ENCODE data around the gene NRCAM.
"Not testable (repeated sequence)": the region's sequence is repeated elsewhere in the genome, so short reads cannot be mapped to it uniquely, and the experiment has no call there.

The NRCAM gene

GRCh38 chr7:108455998-108456677 is at the start of gene NRCAM:
TSS of gene NRCAM (minus strand) at chr7:108456436. CDS start at chr7:108240064, 216,372 bp downstream.
- no peak for DNase-seq

- not testable (repeated sequence) for DNase-seq
These were observed 48.3 kb upstream of the NRCAM start for GRCh38 chr7:108504576-108504975.

- no peak for DNase-seq
These were observed 47.1 kb upstream of the NRCAM start for GRCh38 chr7:108503112-108504026.

DNA sequence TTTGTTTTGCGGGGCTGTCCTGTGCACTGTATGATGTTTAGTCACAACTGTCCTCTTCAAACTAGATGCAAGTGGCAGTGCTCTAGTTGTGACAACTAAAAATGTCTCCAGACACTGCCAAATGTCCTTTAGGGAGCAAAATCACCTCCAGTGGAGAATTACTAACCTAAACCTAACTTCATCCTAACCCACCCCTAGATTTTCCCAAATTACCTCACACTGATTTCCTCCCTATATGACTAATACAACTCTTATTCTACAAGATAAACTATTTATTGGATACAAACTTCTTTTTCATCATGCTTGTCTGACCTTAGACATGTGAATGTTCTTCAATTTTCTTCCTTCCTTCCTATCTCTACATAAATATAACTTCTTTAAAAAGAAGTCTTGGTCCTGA is 43.3 kb upstream of the NRCAM start:
- no peak for DNase-seq

DNA sequence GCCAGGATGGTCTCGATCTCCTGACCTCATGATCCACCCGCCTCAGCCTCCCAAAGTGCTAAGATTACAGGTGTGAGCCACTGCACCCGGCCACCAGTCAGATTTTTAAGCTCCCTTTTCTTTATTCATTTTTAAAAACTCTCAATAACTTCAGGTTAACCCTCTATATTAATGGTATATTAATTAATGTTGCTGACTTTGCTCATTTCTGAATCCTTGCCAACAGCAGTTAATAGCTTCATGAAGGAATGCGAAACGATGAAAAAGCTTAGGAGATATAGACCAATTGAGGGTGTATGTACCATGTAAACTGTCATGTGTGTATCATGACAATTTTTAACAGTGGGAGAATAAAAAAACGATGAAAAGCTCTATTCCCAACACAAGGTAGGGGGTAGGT is 42.2 kb upstream of the NRCAM start:
- DNase-seq, result no peak

GRCh38 chr7:108497082-108497725 is 41.0 kb upstream of the NRCAM start:
- peak; percentile 61 to 67 for DNase-seq

DNA sequence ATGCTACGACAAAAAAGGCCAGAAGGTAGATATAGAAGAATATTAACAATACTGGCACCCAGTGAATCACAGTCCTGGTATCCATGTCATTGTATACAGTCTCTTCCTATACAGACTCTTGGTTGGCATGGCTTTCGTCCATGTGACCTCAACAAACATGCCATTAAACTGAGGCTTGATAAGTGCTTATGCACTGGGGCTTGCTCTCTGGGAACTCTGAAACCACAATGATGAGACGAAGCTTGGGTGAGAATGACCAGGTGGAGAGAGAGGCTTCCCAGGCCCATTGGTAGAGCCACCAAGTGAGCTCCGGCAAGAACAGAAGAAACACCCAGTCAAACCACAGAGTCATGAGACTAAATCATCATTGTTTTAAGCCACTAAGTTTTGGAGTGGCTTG is 36.5 kb upstream of the NRCAM start:
- DNase-seq, result no peak

DNA sequence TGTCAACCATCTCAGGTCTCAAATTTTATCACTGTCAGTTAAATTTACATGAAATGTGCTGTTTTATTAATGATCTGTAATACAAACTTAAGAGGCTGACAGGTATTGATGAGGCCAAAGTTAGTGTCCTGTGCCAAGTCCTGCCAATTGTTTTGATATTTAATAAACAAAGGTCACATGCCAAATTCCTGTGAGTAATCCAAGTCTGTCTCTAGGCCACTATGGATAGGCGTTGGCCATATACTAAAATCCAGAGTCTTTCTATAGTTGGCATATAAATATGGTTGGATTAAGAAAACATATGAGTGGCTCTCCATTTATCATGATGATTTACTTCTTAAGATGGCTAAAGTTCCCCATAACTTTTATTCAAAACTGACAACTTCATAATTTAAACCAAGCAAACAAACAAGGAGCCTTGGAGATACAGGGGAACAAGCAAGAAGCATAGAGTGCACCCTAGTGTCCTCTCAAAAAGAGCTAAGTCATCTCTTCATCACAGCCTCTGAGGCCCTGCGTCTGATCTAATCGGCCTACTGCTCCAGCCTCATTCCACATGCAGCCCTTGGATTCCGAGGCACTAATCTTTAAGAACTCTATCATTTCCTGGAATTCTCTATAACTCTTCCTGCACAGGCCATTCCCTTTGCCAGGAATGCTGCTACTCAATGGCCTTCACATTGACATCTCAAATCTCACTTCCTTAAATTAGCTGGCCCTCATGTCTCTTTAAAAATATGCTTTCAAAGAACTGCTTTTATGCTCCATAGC is 32.7 kb upstream of the NRCAM start:
- no peak for DNase-seq

DNA sequence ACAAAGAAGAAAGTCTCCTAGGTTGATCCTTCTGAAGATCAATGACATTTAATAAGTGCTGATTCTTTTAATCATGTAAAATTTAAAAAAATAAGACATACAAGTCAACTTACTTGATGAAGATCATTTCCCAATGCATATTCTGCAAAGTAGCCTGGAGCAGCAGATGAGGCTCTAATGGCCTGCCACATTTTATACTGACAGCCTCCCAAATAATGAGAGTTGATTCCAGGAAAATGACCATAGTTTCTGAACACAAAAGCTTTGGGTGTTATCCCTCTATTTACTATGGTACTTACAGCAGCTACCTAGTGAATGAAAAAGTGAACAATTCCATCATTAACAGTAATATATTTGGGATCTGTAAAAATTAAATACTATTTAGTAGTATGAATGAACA is 31.4 kb upstream of the NRCAM start:
- DNase-seq, result no peak

- DNase-seq, result no peak
These were observed 30.2 kb upstream of the NRCAM start for GRCh38 chr7:108486291-108486966.

DNA sequence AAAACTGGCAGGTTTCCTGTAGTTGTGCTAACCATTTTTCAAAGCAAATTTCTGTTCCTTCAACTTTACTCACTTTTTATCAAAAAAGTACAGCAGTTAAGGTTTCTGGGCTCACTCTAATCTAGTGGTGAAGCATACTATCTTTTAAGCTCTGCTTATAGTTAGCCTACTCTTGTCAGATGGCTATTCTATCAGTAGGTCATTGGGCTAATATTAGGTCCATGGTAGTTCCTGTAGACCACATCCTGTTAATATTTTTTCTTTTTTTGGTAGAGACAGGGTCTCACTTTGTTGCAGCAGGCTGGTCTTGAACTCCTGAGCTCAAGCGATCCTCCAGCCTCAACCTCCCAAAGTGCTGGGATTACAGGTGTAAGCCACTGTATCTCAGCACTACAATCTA is 27.9 kb upstream of the NRCAM start:
- no peak for DNase-seq

DNA sequence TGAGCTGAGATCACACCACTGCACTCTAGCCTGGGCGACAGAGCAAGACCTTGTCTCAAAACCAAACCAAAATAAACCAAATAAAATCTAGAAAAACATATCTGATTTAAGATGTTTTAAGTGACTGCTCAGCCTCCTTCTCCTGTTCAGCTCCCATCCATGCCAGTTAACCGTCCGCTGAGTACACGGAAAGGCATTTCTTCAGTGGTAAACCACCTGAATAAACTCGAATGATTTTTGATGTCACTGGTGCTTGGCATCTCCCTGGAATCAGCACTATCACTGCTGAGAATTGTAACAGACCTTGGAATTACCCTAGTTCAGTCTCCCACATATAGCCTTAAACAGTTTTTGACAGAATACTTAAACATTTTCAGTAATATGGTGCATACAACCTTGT is 24.1 kb upstream of the NRCAM start:
- no peak for DNase-seq

DNA sequence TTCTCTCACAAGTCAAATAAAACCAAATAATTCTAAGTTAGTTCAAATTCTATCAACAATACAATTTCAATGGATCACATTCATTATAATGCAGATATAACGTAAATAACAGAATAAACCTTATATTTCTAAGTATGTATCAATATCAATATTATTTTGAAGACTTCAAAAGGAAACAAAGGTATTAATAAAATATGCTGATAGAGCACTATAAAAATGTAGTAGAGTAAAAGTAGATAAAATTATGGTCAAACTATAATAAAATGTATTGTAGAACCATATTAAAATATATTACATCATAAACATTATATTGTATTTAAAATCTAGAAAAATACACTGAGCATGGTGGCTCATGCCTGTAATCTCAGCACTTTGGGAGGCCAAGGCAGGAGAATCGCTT is 23.5 kb upstream of the NRCAM start:
- no peak for DNase-seq

- DNase-seq, result no peak
These were observed 22.9 kb upstream of the NRCAM start for GRCh38 chr7:108479118-108479517.

DNA sequence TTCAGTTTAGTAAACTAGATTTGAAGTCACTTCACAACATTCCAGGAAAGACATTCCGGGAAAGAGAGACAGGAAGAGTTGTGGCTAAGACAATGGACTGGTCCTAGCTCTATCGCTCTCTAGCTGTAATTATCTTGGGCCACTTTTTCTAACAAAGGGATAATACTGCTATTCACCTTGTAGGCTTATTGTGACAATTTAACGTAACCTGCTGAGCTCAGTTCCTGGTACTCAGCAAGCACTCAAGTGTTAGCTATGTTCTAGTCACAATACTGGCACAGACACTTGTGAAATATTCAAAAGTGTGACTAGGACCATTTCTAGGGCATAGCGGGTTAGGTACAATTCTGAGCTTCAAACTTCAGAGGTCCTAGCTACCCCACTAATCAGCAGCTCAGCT is 12.0 kb upstream of the NRCAM start:
- no peak for DNase-seq

GRCh38 chr7:108467391-108467790 is 11.2 kb upstream of the NRCAM start:
- no peak for DNase-seq

DNA sequence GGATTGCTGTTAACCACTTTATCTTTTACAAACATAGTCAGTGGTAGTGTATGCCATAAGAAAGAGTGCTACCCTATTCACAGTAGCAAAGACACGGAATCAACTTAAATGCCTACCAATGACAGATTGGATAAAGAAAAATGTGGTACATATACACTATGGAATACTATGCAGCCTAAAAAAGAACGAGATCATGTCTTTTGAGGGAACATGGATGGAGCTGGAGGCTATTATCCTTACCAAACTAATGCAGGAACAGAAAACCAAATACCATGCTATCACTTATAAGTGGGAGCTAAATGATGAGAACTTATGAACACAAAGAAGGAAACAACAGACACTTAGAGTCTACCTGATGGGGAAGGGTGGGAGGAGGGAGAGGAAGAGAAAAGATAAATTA is 10.1 kb upstream of the NRCAM start:
- not testable (repeated sequence) for DNase-seq

- DNase-seq, result no peak
These were observed 8.5 kb upstream of the NRCAM start for GRCh38 chr7:108464743-108465142.

DNA sequence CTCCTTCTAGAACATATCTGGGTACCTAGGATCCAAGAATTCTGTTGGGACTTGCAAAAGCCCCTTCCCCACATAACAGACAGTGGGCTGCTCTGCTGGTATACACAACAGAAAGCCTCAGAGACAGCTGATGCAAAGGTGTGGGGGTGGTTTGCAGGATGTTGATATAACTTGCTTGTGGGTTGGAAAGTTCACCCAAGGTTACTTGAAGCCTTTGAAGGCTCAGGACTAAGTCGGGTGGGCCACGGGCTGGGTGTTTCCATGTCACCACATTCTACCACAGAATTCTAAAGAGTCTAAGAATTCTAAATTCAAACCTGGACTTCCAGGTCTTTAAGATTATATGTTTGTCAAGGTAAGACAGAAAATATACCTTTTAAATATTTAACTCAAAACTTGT is 7.4 kb upstream of the NRCAM start:
- DNase-seq, result no peak

GRCh38 chr7:108461840-108462239 is 5.6 kb upstream of the NRCAM start:
- no peak for DNase-seq

- DNase-seq, result no peak
These were observed 4.7 kb upstream of the NRCAM start for GRCh38 chr7:108460964-108461363.

DNA sequence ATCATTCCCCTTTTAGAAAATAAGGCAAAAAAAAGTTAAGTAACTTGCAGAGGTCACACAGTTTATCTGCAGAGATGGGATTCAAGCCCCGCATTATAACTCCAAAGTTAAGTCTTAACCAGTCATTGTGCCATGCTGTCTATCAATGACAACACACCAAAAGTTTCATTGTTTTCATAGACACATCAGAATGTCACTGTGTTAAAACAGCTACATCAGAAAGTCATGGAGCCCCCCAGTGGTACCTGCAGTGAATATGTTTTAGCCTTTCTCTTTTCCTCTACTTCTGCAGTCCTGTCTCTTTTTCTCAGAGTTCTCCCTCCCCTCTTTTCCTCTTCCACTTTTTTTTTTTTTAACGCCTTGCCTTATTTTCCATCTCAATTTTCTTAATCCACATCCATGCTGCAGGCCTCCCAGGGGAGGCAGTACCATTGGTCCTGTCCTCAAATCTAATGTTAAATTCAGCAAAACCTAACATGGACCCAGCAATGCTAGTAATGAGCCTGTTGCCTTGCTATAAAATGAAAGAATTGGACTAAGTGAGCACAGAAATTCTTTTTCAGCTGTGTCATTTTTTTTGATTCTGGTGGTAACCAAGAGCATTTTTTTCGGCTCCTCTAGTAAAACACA is 3.8 kb upstream of the NRCAM start:
- DNase-seq, result peak in 1 of 2 experiments; percentile 13

Data from AML-193 (cell line).